PC-9 (cell line): ENCODE measurements around the gene ROBO4.

Source experiments
- CTCF ChIP-seq: fragments of 200-600 bp; sonication (generic); conservative IDR thresholded peaks from 2 replicates; pipeline ENCODE4 v1.6.1; 2017; ENCODE audit warnings: mixed run types, antibody characterized with exemption, mild to moderate bottlenecking, moderate library complexity
- EZH2 ChIP-seq: fragments of 200-600 bp; sonication (generic); IDR thresholded peaks from 2 replicates; pipeline ENCODE4 v1.8.0; 2017; ENCODE audit warnings: antibody characterized with exemption, low read depth

GRCh38 chr11:124892750-124893454 is 4.8 kb downstream of the ROBO4 start:
- TF ChIP-seq CTCF (no peak), EZH2 (no peak)
